Body of pancreas (tissue), 4 donors: ENCODE measurements around the gene AVPI1. TPM values are rescaled to one million over a fixed set of nuclear protein-coding genes. Genes with fewer than 3 reads are reported as not detected.
A peak's percentile ranks its signal among the peaks of the same experiment; 100 is the strongest.

Experiments
- ATAC-seq: fragments of 150-250 bp; one replicate; pipeline ENCODE4 v1.9.1; 2016
- DNase-seq, 4 donors: peaks; one replicate each; pipeline ENCODE4 v3.0.0-alpha.2; 2019
- H3K27ac ChIP-seq, 4 donors: fragments of 200-600 bp; sonication (generic); 1 replicate in 3 of 4; 2 replicates in 1 of 4; pipeline versions ENCODE4 v1.5.1 to v1.6.1; 2016 to 2019; ENCODE audit warnings: mild to moderate bottlenecking in 1 of 4, mixed read lengths in 1 of 4, moderate library complexity in 1 of 4
- H3K27me3 ChIP-seq, 2 donors: fragments of 200-600 bp; sonication (generic); one replicate each; pipeline ENCODE4 v1.6.0; 2016; ENCODE audit warnings: mild to moderate bottlenecking in 1 of 2
- H3K36me3 ChIP-seq, 2 donors: fragments of 200-600 bp; sonication (generic); replicated peaks in 1 of 2; 2 replicates each; pipeline ENCODE4 v1.5.1; 2016; ENCODE audit warnings: low read depth in 2 of 2; ENCODE audit not compliant: insufficient read depth in 1 of 2
- H3K4me1 ChIP-seq: fragments of 200-600 bp; sonication (generic); one replicate; pipeline ENCODE4 v1.6.0; 2016
- H3K4me3 ChIP-seq, 2 donors: fragments of 200-600 bp; sonication (generic); 1 replicate in 1 of 2; 2 replicates in 1 of 2; pipeline ENCODE4 v1.5.1; 2016 to 2019
- H3K9me3 ChIP-seq, 3 donors: fragments of 200-600 bp; sonication (generic); 1 replicate in 2 of 3; 2 replicates in 1 of 3; pipeline ENCODE4 v1.5.1; 2016
- POLR2A ChIP-seq, 3 donors: fragments of 450-650 bp; IDR thresholded peaks; one replicate each; pipeline ENCODE4 v1.6.1; 2016; ENCODE audit warnings: antibody characterized with exemption in 3 of 3, mild to moderate bottlenecking in 2 of 3
- WGBS, 2 donors: methylation state at CpG; one replicate each; pipeline ENCODE4 v1.1.5; 2017; 5-methylcytosine and 5-hydroxymethylcytosine counted together
- intact Hi-C: fragments of 100-400 bp; cut with DNase I; formaldehyde crosslinking; loops from one replicate; pipeline ENCODE4 v1.15.1; 2023
- total RNA-seq, 2 donors: library from RNA; depleted of rRNA; stranded (reverse); fragments of >200 nt; gene quantifications; one replicate each; pipeline ENCODE4 v1.1.0, GENCODE V29; 2016
- TF ChIP-seq, protein P1 (sequence below), 7 experiments: fragments of 450-650 bp in 4 of 7; fragments of 200-600 bp in 3 of 7; sonication (generic) in 3 of 7; IDR thresholded peaks; one replicate each; pipeline ENCODE4 v1.5.1; 2016 to 2019; ENCODE audit warnings: antibody characterized with exemption in 7 of 7

The AVPI1 gene
- total RNA-seq, 2 donors from 2014 or later, result 5.7 to 14.8 TPM

DNA sequence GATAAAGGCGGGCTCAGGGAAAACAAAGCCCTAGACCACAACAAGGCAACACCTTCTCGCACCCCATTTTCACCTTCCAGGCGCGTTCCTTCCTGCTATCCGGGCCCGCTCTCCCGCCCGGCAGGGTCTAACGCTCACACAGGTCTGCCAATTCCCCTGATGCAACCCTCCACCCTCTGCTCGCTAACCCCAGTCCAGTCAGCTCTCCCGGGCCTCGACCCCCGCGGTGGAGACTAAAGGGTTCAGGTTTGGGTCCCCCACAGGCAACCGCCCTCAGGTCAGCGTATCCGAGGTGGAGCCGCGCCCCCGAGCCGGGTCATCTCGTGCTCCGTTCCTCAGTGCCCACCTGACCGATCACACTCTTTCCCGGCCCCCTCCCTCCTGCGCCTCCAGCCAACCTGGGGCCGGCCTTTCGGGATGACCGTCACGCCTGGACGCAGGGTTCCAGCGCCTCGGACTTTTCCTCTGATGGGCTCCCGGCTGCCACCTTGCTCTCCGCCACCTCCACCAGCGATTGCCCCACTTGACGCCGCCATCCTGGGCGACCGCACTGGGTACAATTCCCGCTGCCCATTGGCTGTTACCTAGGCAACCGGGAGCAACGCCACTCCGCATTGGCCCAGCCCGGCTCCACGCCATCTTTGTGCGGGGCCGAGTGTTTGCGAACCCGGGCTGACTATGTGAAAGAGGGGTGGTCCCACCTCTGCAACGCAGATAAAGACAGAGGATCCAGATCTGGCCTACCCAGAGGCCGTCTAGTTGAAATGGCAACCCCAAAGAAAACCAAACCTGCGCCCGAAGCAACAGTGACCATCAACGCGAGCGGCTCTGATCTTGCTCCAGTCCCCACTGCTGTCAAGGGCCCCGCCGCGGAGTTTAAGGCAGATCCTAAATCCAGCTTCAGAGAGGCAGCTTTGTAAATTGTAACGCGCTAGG is 53.8 kb downstream of the AVPI1 start, which contains the start of gene MORN4:
TSS of gene MORN4 (minus strand) at position 552 of the 936 bp plus-strand sequence. CDS start 13,847 bp downstream, outside the sequence.
- Histone ChIP-seq H3K36me3 (no peaks in the 10 kb centered on the region), H3K27ac (peak within 1 kb of the TSS; percentile 52 to 71 (median 54)), H3K4me3 (peak within 1 kb of the TSS; percentile 38 to 91), H3K27me3 (no peaks in the 10 kb centered on the region), H3K9me3 (no peaks in the 10 kb centered on the region), H3K4me1 (peaks cover 11% of the 10 kb centered on the region)
- TF ChIP-seq, protein P1, sequence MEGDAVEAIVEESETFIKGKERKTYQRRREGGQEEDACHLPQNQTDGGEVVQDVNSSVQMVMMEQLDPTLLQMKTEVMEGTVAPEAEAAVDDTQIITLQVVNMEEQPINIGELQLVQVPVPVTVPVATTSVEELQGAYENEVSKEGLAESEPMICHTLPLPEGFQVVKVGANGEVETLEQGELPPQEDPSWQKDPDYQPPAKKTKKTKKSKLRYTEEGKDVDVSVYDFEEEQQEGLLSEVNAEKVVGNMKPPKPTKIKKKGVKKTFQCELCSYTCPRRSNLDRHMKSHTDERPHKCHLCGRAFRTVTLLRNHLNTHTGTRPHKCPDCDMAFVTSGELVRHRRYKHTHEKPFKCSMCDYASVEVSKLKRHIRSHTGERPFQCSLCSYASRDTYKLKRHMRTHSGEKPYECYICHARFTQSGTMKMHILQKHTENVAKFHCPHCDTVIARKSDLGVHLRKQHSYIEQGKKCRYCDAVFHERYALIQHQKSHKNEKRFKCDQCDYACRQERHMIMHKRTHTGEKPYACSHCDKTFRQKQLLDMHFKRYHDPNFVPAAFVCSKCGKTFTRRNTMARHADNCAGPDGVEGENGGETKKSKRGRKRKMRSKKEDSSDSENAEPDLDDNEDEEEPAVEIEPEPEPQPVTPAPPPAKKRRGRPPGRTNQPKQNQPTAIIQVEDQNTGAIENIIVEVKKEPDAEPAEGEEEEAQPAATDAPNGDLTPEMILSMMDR (IDR thresholded peaks at IDR 0.05), result no peak
- TF ChIP-seq POLR2A (IDR thresholded peaks at IDR 0.05), result peak in 2 of 3 donors; percentile 53 to 59
- intact Hi-C loops, result no loop called here
- peak; percentile 94 to 96 (median 95) for DNase-seq
- 1 to 2% methylated on average over 36 to 62 of the region's 62 CpGs for WGBS, 2 donors
- ATAC-seq, result peak; percentile 100

DNA sequence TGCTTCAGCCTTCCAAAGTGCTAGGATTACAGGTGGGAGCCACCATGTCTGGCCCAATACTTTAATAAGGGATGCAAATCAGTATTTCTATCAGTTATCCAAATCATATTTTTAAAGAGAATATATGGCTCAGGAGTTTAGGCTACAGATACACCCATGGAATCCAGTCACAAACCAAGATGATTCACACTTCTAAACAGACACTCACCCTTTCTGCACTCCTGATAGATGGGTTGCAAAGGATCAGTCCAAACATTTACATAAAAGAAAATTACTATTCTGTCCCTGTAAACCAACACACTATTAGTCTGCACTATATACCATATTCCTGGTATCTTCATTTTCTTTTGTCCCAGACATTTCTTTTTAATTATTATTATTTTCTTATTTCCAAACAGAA is 55.9 kb downstream of the AVPI1 start:
- peaks cover 11% of the 10 kb centered on the region for H3K4me1 ChIP-seq
- TF ChIP-seq POLR2A (IDR thresholded peaks at IDR 0.05), result no peak
- TF ChIP-seq, protein P1 (IDR thresholded peaks at IDR 0.05), result no peak
- ATAC-seq (no peak), DNase-seq (no peak)
- H3K27me3 ChIP-seq, result no peaks in the 10 kb centered on the region
- H3K36me3 ChIP-seq, result no peaks in the 10 kb centered on the region
- intact Hi-C loops, result no loop called here
- H3K27ac ChIP-seq, result no peak overlapping the region
- H3K4me3 ChIP-seq, result no peak overlapping the region
- no peaks in the 10 kb centered on the region for H3K9me3 ChIP-seq

DNA sequence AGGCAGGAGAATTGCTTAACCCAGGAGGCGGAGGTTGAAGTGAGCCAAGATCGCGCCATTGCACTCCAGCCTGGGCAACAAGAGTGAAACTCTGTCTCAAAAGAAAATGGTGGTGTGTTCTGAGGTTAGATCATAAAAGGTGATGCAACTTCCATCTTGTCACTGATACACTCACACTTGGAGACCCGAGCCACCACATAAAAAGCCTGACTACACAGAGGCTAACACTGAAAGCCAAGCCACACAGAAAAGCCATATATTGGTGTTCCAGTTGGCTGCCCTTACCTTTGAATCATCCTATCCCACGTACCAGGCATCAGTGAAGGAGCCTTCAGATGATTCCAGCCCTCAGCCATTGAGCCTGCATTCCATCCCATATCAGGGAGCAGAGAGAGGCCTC is 57.8 kb downstream of the AVPI1 start:
- DNase-seq, result no peak
- H3K9me3 ChIP-seq, result no peaks in the 10 kb centered on the region
- H3K4me3 ChIP-seq, result no peak overlapping the region
- TF ChIP-seq POLR2A (IDR thresholded peaks at IDR 0.05), result no peak
- TF ChIP-seq, protein P1 (IDR thresholded peaks at IDR 0.05), result no peak
- no peak overlapping the region for H3K27ac ChIP-seq
- no peaks in the 10 kb centered on the region for H3K36me3 ChIP-seq
- no peak for ATAC-seq
- peaks cover 11% of the 10 kb centered on the region for H3K4me1 ChIP-seq
- intact Hi-C loops, result no loop called here
- no peaks in the 10 kb centered on the region for H3K27me3 ChIP-seq
- 91 to 95% methylated on average over 5 of the region's 5 CpGs for WGBS, 2 donors

DNA sequence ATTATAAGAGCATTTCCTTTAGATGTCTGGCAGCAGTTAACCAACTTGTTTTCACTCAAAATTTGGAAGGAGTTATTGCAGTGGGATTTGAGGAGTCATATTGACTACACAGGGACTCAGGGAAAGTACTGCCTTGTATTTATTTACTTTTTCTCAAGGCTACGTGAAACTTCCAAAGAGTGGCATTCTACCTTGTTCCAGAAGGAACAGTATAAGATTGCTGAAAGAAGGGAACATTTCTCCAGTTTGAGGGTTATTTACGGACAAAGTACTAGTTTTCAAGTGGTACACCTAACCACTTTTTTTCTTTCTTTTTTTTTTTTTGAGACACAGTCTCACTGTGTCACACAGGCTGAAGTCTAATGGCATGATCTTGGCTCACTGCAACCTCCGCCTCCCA is 58.8 kb downstream of the AVPI1 start:
- Histone ChIP-seq H3K27ac (no peak overlapping the region), H3K36me3 (no peaks in the 10 kb centered on the region), H3K4me3 (no peak overlapping the region), H3K9me3 (no peaks in the 10 kb centered on the region), H3K27me3 (no peaks in the 10 kb centered on the region), H3K4me1 (peaks cover 12% of the 10 kb centered on the region)
- 61 to 69% methylated on average over 3 of the region's 3 CpGs for WGBS, 2 donors
- no peak for ATAC-seq
- DNase-seq, result no peak
- intact Hi-C loops, result no loop called here
- TF ChIP-seq POLR2A (IDR thresholded peaks at IDR 0.05), result no peak
- TF ChIP-seq, protein P1 (IDR thresholded peaks at IDR 0.05), result no peak
